M059J (cell line): ENCODE data around the gene PDLIM4. TPM values are rescaled to one million over a fixed set of nuclear protein-coding genes. Genes with fewer than 3 reads are reported as not detected.

Experiments
- DNase-seq: peaks from one replicate; pipeline ENCODE4 v3.0.0-alpha.2; 2012; ENCODE audit warnings: low read depth
- total RNA-seq: library from RNA; depleted of rRNA; stranded (reverse); fragments of >200 nt; shearing (Covaris generic); gene quantifications from 2 replicates; pipeline ENCODE4 v1.2.3, GENCODE V29; 2014

PDLIM4 gene
- total RNA-seq, 1 experiment from 2014 or later = 11.7 TPM

GRCh38 chr5:132253452-132254320 lies 3.8 kb upstream of the PDLIM4 start:
- DNase-seq = no peak

- no peak for DNase-seq
Observed at GRCh38 chr5:132254321-132254977, 3.0 kb upstream of the PDLIM4 start.

DNA sequence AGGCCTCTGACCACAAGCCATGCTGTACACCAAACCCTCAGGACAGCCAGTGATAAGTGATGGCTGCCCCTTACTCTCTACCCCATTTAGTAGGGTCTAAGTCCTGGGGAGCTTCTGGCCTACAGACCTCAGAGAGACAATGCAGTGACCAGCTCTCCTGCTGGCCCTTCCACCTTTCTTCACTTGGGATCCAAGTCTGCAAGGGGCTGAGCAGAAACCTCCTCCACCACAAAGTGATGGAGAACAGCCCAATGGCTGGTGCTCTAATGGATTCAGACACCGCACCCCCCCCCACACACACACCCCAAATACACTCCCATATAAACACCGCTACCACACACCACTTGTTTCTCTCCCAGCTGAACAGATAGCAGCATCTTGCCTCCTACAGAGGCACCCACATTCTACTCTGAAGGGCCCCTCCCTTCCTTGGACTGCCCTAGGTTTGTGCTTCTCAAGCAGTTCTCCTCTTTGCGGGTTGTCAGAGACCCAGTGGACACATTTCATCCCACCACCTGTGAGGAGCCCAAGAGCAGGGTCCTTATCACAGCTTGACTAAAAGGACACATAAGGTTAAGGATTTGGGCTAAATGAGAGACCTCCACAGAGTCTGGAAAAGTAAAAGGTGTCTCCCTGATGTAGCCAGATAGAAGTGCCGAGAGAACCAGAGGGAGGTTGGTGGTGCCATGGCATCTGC lies 1.3 kb upstream of the PDLIM4 start:
- no peak for DNase-seq

GRCh38 chr5:132256783-132257130 lies 739 bp upstream of the PDLIM4 start:
- DNase-seq = no peak

GRCh38 chr5:132258102-132259068 lies 889 bp downstream of the PDLIM4 start:
- DNase-seq = peak; percentile 46

DNA sequence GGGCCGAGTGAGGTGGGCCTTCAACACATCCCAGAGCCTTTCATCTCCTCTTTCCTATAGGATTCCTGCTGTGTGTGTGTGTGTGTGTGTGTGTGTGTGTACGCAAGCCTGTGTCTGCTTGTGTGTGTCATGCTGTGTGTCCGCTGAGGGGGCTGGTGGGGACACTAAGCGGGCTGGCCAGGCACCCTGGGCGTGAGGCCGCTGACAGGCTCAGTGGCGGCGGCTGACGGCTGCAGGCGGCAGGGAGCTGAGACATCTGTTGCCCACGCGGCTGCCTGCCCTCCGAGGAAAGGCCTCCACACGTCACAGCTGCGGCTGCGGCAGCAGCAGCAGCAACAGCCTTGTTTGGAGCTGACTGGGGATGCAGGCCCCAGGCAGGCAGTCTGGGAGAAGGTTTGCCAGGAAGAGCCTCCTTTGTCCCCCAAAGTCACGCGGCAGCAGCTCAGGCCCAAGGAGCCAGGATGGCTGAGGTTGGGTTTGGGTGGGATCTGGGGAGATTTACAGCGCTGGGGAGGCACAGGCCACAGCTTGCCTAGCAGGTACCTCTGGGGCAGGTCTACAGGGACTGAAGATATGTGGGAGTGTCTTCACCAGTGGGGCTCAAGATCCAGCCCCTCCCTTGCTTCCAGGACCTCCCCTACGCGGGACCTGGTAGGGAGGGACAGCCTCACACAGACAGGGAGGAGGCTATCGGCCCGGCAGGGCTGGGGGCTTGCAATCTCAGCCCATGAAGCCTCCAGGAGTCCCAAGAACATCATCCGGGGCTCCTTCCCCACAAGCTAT lies 1.8 kb downstream of the PDLIM4 start:
- DNase-seq = no peak

DNA sequence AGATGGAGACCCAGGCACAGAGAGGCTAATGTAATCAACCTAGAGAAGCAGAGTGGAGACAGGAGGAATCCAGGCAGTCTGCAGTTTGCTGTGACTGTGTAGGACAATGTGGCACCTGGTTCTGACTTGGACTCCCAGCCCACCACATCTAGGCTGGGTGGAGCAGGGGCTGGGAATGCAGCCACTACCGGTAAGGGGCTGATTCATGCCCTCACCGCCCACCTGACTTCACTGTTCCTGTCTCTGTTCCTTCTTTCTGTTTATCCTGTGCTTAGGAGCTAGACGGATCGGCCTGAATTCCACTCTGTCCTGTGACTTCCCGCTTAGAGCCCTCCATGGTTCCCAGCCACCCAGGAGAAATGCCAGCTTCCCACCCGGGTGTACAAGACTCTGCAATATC lies 2.6 kb downstream of the PDLIM4 start:
- peak; percentile 43 for DNase-seq

DNA sequence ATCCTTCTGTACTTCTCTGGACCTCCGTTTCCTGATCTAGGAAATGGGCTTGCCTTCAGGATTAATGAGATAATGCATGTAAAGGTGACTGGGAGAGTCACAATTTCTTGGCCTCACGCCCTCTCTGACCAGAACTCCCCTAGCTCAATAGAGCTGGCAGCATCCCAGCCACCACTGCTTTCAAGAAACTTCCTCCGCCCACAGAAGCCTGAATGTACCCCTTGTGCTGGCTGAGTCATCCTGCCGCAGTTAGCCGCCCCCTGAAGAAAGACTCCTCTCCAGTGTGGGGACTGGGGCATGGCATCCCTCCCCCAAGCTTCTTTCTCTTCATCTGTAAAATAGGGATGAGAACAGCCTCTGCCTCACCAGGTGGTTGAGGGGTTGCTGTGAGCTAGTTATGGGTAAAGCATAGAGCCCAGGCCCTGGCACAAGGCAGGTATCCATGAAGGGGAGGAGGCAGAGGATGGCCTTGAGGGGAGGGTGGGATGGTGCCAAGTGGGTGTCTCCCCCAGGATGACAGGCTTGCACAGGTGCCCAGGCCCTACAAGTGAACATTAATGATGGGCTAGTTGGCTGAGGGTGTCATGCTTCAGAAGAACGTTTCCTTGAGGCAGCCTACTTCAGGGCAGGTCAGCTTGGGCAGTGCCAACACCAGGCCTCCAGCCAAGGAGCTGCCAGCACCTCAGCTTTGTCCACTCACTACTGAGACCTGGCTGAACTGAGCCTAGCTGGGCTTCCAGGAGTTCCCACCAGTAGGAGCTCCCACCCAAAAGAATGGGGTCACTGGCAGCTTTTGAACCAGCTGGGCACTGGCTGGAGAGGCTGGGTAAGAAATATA lies 3.4 kb downstream of the PDLIM4 start:
- DNase-seq = peak; percentile 98

DNA sequence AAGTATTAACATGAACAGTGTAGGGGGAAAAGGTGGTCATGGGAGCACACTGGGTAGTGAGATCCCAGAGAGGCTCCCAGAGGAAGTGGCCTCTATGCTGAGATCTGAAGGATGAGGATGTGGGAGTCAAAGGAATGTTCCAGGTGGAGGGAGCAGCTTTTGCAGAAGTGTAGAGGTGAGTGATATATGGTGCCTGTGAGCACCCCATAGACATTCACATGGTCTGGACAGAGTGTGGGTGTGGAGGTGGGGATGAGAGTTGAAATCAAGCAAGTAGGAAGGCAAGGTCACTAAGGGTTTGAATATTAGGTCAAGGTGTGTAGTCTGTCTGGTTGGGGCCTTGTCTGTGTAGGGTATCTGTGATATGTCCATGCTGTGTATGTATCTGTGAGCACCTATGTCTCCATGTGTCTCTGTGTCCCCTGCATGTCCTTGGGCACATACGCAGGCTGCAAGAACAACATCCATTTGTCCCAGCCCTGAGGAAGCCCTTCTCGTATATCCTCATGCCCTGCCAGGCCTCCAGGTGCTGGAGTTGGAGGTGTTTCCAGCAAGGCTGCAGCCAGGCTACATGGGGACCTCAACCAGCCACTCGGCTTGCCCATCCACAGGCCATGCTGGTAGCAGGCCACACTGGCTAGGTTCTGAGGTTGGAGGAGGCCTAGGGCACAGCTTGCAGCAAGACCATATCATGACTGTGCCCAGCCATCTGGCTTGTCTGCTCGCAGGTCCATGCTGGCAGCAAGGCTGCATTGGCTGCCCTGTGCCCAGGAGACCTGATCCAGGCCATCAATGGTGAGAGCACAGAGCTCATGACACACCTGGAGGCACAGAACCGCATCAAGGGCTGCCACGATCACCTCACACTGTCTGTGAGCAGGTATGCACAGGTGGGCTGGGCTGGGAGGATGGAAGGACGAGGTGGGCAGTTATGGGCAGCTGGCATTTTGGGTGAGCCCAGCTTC lies 4.7 kb downstream of the PDLIM4 start:
- no peak for DNase-seq

DNA sequence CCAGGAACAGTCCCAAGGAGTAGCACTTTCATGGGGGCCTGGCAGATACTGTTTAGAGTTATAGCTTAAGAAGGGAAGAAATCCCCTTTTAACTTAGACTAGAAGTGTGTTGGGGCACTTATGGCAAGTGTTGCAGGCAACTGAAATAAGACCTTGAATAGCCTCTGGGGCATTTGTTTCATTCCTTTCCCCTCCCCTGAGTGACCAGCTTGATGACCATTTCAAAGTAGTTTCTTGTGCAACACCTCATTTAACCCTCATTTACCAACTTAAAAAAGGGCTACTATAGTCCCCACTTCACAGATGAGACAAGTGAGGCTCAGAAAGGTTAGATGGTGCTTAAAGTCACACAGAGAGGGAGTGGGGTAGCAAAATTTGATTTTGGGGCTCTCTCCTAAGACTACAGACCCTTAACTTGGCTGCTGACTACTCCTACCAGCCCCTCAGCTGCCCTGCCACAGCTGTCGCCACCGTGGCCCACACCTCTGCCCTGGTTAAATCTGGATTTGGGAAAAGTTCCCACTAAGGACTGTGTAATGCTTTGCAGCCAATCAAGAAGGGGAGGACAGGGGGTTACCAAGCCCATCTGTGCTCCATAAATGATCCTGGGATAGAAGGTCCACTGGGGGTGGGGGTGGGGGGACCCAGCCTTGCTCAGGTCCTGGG lies 5.5 kb downstream of the PDLIM4 start:
- DNase-seq = no peak

- DNase-seq = peak; percentile 97
Observed at GRCh38 chr5:132263548-132264261, 6.2 kb downstream of the PDLIM4 start.

DNA sequence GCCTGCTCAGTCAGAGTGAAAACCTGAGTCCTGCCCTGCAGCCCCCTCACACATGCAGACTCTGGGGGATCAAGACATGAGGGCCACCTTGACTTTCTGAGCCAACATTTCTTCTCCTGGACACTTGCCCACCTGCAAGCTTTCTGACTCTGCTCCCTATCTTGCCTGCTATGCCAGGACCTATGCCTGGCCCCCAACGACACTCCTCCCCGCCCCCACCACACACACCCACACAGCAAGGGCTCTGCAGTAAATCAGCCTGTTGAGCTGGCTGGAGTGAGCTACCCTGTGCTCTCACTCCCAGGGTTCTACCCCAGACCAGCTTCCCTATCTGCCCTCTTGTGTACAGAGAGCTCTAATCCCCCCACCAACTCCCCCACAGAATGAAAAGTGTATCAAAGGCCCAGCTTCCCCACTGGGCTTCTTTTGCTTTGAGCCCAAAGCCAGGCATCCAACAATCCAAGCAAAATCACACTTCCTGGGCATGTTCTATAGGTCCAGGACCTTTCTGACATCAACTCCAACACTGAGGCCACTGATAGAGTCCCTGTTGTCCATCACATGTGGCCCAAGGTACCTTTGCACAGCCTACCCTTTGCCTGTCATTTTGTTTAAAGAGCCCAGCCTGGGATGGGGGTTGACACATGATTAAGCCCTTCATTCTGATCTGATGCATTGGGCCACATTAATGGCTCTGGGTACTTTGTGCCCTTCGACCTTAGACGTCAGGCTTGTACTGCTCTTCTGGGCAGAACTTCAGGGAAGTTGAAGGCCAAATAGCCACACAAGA lies 7.2 kb downstream of the PDLIM4 start:
- no peak for DNase-seq

DNA sequence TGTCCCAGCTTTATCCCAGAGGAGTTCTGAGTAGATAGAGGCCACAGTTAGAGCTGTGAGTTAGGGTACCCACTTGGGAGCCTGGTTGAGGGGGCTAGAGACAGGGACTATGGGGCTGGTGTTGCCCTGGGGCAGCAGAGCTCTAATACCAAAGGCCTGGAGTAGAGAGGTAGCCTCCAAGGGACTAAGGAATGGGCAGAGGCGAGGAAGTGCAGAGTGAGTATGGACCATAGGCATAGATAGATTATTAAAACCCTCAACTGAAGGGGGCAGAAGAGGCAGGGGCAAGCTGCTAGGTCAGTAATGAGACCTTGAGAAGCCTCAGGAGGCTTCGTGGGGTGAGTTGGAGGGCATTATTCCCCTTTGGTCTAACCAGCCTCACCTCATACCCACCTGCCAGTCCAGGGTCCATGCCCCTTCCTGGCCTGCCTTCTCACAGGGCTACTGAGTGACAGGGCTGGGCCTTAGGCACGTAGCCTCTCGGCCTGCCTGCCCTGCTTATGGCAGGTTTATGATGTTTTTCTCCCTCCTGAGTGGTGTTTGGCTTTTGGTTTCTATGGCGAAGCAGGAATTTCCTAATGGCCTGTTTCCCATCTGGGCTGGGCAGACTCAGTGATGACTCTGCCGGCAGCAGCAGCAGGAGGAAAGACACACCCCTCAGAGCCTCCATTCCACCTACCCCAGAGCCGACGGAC lies 8.0 kb downstream of the PDLIM4 start:
- peak; percentile 97 for DNase-seq

DNA sequence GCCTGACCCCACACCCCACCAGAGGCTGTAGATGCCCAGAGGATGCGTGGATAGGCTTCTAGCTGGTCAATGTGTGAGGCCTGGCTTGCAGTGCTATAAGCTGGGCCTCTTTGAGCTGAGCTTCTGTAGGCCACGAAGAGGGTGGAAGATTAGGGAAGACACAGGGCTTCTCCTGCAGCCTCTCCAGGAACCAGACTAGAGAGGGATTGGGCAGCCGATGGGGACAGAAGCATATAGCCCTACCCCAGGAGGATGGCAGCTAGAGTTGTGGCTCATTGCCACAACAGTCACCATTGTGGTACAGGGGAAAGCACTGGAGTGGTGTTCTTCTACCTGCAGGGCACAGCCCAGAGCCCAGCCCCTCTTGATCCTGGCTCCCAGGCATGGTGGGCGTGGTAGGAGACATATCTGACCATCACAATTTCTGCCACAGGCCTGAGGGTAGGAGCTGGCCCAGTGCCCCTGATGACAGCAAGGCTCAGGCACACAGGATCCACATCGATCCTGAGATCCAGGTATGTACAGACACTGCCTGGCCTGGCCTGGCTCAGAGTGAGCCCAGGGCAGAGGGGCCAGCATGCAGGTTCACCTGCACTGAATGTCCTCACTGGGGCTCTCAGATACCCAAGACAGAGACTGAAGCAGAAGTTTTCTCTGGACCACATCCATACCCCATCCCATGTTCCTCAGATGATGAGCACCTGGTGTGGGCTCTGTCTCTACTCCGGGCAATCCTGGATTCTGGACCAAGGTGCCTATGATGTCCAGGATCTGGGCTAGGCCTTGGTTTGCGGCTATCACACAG lies 8.7 kb downstream of the PDLIM4 start:
- DNase-seq = peak; percentile 65

DNA sequence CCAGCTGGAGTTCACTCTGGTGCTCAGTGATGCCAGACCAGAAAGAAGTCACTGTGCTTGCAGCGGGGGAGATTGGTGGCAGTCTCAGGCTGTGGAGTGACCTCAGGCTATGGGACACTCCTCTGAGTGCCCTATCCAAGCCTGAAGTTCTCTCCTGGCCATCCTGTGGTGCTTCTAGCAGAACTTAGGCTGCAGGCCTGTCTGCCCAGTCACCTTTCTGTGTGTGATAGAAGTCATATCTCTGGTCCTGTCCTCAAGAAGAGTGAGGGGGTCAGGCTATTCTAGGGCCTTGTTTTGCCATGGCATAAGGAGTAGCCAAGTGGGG lies 9.3 kb downstream of the PDLIM4 start:
- no peak for DNase-seq
